ENCODE measurements around the gene PDIA5. TPM values are rescaled to one million over a fixed set of nuclear protein-coding genes. Genes with fewer than 3 reads are reported as not detected.

Gene PDIA5
- total RNA-seq = 96.3 and 101 TPM in 2 replicates

DNA sequence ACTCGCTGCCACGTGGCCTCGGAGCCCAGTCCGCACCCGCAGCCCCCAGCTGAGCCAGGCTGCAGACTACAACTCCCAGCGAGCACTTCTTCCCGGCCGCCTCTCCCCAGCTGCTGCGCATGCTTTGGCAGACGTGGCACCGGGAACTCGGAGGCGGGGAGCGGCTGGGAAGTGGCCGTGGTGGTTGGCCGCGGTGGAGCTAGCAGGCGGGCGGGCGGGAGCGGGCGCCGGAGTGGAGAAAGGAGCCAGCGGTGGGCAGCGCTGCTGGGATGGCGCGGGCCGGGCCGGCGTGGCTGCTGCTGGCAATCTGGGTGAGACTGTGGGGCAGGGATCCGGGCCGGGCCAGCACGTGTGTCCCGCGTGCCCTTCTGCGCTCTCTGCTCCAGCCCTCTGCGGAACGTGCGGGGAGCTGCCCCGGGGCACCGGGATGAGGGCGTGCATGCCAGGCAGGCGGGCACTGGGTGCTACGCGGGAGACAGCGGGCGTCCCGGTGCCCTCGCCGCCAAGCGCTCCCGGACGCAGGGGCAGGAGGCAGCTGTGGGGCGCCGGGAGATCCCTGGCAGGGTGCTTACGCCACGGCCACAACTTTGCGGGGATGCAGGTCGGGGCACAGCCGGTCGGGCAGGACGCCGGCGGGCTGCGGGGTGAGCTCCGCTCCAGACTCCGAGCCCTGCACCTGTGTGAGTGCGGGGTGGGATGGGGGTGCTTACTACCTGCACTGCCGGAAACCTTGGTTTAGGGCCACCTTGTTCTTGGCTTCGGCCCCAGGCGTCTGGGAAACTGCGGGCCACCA lies at the start of gene PDIA5:
Gene PDIA5 (plus strand): TSS at position 130 of the 793 bp plus-strand sequence. CDS start 140 bp downstream, at position 270.

DNA sequence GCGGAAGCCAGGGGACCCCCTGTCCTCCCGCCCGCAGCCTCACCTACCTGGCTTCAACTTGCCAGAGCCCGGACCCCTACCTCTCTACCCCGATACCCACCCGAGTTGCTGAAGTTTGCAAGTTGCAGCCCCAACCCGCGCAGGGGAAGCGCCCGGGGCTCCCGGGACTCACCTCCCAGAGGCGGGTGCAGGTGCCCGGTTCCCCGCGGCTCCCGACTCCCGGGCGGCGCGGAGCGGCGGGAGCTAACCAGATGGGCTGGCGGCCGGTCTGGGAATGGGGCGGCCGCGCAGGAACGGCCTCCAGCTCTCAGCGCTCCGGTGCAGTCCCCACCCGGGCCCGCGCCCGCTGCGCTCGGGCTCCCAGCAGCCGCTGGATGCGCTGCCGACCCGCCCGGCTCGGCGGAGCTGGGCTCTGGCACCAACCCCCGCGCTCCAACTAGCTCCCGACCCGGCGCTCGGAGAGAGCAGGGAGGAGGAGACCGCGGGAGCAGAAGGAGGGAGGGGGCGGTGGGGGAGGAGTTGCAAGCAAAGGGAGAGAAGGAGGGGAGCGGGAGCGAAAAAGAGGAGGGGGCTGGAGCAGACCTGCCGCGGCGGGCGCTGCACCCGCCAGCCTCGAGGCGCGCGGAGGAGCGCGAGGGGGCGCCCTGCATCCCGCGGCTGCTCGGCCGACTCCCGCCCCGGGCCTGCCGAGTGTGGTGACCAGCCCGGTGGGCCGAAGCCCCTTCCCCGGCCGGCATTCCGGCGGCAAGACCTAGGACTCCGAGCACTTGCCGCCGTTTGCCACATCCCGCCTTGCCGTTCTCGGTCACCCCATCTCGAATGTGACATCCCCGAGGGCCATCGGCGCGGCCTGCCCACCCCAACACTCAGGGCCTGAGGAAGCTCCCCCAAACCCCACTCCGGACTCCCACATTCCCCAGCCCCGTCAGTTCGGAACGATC lies 39.3 kb upstream of the PDIA5 start, which contains the start of gene SEMA5B:
Gene SEMA5B (minus strand): TSS at position 472 of the 941 bp plus-strand sequence. CDS start 66,500 bp downstream, outside the sequence.

DNA sequence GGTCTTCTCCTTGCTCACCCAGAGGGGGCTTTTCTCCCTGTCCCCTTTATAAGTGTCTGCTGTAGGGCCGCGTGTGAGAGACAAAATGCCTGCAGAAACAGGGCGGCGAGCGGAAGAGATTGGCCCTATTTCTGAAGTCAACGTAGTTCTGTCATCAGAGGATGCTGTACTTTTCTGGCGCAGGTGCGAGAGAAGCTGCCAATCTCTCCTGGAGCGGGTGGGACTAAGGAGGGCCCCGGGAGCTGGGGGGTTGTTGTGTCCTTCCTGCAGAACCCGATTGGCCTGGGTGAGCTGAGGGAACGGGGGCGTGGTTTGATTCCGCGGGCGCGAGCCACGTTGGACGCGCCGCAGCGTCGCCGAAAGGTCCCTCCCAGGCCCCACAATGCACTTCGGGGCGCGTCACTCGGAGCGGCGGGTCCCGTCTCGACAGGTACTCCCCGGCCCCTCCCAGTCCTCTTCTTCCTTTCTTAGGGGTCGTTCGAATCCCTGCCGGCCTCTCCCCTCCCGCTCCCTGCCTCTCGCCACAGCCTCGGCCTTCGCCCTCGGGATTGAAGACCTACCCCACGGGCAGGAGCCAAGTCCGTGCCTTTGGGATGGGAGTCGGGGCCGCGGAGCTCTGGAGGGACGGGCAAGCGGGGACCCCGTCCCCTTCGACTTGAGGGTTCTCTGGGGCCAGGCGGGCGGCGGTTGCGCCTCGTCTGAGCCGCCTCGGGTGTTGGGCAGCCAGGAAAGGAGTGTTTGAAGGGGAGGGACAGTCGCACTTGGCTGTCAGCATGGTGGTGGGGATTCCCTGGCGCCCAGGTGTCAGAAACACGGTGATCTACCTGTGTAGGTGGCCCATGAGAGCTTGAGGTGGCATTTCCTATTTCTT lies 135.0 kb downstream of the PDIA5 start, which contains the start of gene SEC22A:
Gene SEC22A (plus strand): TSS at position 387 of the 871 bp plus-strand sequence. CDS start 7,275 bp downstream, outside the sequence.

Other genes starting within 250 kb of the PDIA5 start
- 0.13 and 0.32 TPM in 2 replicates for gene SEMA5B, start 39.3 kb upstream of the PDIA5 start, total RNA-seq
- gene SEC22A, start 134.9 kb downstream of the PDIA5 start, total RNA-seq = 43.1 and 49.7 TPM in 2 replicates